Stimulated activated CD8-positive, alpha-beta memory T cell treated with anti-CD3 and anti-CD28 coated beads, Interleukin-15, amount 100 ng/mL, for 48 hours (primary cell): ENCODE measurements around the gene CPEB2.

Experiments used
- DNase-seq, 2 donors: peaks; one replicate each; pipeline ENCODE4 v3.0.0-alpha.2; 2020; ENCODE audit warnings: low read depth in 2 of 2

Gene CPEB2

GRCh38 chr4:15117270-15117946 lies 115.1 kb downstream of the CPEB2 start:
- DNase-seq, result no peak

- no peak for DNase-seq
Observed at GRCh38 chr4:15118292-15118691, 116.0 kb downstream of the CPEB2 start.
